ENCODE measurements around the gene SLC22A23.
"Not testable (repeated sequence)": the region's sequence is repeated elsewhere in the genome, so short reads cannot be mapped to it uniquely, and the experiment has no call there.

SLC22A23 gene

DNA sequence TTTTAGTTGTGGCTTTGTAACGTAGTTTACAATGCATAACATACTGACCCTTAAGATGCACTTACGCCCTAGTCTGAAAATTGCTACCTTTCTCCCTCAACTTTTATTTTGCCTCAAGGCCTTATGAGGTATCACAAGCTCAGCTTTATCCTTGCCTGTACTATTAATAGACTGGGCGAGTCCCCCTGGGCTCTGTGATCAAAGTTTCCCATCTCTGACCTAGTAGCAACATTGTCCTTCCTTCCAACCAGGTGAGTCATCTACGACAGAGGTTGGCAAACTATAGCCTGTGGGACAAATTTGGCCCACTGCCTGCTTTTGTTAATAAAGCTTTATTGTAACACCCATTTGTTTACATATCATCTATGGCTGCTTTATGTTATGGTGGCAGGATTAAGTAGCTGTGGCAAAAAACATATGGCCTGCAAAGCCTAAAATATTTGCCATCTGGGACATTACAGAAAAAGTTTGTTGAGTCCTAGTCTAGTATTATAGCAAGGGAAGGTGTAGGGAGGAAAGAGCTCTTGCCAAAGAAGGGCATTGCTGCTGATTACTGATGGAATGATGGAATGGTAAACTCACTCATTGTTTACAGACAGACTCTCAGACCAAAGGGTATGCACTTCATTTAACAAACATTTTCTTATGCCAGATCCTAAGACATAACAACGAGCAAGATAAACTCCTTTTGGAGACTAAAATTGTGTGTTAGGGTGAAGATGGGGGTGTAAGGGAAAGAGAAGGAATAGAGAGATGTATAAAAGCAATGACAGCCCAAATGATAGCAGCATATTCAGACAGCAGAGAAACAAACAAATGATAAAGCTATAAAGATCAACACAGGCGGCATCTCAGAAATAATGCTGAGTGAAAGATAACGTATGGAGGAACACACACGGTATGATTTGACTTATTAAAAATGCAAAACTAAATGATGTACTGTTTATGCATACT is 74.2 kb downstream of the SLC22A23 start:
- DNase-seq = no peak

DNA sequence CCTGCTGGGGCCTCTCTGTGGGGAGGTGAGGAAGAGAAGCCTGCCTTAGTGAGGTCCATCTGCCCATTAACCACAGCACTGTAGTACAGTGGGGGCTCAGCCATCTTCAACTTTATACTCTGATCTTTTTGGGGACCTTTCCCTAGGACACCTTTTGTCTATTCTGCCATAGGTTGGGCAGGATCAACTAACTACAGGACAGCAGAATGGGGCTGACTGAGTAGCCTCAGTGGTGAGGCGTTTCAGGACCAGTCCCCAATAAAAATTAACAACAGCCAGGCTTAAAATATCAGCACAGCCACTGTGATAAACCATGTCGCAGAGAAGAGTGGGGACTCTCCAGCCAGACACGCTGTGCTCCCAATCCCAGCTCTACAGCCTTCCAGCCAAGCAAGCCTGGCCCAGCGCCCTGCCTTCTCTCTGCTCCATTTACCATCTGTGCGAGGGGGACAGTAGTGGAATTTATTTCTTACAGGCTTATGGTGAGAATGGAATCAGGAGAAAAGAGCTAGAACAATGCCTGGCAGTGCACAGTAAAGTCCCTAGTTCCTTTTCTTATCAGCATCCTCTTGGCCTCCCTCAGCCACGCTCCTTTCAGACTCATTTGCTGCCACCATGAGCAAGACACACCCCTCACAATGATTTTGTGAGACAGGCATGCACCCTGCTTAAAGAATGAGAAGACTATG is 75.5 kb downstream of the SLC22A23 start:
- DNase-seq = no peak

DNA sequence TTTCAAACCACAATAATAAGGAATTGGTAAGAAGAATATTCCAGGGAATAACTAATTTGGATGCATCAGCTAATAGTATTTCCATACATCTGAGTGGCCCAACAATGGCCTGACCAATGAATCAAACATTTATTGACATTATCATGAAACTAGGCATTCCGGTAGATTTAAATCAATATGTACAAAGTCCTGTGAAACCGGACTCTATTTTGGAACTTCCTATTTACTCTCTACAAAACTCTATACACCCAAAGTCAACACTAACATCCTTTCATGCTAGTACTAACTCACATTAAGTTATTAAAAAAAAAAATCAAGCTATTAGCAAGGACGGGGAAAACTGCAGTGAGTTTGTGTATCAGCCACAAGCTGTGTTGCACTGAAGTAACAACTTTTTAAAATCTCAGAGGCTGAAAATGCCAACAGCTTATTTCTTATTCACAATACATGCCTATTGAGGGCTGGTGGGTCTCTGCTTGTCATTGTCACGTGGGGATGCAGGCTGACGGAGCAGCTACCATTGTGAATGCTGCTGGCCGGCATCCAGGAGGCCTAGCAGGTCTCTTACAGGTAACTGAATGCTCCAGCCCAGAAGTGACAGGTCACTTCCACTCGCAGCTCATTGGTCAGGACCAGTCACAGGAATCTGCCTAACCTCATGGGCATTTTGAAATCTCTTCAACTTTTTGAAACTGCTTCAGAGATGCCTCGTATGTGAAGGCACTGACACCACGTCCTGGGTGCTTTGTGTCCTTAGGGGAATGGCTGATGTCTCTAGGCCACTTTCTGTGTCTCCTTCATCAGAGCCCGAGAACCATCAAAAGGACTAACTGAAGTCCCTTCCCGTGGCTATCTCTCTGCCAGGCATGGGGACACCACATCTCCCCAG is 76.3 kb downstream of the SLC22A23 start:
- DNase-seq = no peak

DNA sequence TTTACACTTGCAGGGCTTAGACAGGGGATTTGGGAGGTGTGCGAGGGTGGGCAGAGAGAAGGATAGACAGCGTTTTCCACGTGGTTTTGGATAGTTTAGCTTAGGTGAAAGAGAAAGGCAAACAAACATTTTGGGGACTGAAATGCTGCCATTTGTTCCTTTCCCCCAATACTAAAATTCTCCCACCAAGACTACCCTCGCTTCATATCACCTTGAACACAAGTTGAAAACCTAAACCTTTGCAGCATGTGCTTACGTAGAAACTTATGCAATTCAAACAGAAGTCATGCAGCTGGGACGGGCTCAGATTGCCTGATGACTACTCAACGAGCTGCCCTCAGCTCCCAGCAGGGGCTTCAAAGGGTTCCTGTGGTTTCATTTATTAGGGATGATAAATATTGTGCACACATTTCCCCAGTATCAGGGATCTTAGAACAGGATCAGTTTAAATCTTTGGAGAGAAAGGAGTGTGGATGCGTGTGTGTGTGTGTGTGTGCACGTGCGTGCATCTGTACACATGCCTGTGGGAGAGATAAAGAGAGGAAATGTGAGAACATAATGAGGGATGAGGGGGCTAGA is 77.3 kb downstream of the SLC22A23 start:
- DNase-seq = no peak

DNA sequence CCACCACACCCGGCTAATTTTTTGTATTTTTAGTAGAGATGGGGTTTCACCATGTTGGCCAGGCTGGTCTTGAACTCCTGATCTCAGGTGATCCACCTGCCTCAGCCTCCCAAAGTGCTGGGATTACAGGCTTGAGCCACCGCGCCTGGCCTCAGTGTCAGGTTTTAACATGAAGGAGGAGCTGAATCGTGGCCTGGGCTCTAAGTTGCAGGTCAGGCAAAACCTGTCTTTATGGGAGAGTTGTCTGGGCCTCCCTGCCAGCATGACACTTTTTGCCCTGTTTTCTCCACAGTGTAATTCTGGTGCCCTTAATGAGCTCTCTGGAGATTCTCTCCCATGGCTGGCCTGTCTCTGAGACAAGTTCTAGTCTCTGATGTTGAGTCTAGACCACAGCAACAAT is 78.0 kb downstream of the SLC22A23 start:
- DNase-seq = not testable (repeated sequence)

DNA sequence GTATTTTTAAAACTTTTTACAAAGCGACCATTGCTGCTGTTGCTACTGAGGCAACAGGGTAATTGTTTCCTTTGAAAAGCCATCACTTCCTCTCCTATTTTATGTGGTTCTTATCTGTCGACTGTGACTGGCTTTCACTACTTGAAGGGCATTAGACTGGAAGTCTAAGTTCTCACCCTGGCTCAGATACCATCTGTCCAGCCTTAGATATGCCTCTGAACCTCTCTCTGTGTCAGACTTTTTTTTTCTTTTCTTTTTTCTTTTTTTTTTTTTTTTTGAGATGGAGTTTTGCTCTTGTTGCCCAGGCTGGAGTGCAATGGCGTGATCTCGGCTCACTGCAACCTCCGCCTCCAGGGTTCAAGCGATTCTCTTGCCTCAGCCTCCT is 78.5 kb downstream of the SLC22A23 start:
- DNase-seq = not testable (repeated sequence)

DNA sequence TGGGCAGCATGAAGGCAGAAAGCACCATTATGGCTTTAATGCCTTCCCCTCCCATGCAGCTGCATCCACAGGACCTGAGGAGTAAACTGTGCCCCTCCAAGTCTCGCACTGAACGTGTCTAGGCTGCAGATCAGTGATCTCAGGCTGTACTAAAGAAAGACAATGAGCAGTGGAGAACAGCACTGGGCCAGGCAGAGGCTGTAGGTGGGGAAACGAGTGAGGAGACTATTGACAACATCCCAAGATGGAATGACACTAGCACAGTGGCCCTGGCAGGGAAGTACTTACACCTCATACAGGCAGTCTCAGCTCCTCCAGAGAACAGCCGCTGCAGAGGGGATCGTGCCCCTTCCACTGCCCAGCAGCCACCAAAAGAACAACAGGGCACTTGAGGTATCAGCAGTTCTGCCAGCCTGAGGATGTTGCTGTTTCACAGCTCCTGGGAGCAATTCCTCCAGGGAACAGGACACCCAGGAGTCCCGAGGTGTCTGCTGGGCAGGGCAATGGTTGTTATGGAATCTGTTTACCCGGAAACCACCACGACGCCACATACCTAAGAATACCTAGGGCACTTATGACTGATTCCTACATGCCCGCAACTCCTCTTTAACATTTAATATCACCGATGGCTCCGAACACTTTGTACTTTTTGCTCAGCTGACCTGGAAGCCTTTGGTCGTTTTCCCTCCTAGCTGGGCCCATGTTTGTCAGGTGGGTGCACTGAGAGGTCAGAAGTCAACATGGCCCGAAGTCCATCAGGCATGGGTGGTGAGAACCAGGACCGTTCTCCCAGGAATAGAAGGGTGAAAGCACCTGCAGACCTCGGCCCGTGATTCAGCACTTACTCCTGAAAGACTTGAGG is 79.1 kb downstream of the SLC22A23 start:
- no peak for DNase-seq

DNA sequence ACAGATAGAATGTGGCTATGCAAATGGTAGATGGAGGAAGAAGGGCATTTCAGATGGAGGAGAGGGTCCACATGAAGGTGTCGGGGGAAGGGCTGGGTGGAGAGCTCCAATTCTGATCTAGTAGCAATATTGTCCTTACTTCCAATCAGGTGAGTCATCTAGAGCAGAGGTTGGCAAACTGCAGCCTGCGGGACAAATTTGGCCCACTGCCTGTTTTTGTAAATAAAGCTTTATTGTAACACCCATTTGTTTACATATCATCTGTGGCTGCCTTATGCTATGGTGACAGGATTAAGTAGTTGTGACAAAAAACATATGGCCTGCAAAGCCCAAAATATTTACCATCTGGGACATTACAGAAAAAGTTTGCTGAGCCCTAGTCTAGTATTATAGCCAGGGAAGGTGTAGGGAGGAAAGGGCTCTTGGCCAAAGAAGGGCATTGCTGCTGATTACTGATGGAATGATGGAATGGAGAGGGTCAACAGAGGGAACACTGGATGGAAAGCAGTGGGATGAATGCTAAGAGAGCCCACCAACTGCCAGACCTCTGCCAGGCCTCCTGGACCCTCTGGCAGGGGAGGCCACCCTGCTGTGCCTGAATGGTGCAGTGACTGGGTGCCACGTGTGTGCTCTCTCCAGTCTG is 79.8 kb downstream of the SLC22A23 start:
- no peak for DNase-seq

DNA sequence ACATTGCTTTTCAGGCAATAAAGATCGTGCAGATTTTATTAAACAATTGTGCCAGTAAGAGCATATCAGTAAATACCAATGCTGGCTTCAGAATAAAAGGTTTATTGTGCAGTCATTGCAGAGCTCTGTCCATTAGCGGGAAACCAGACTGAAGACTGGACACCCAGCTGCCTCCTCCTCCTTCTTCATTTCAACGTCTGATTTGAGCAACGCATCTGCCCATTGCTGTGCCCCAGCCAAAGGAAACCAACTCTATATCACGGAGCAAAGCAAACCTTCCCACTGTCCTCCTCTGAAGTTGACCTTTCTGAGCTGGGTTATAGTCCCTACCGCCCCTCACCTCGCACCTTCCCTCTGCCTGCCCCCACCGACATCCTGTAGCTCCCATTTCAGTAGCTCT is 80.8 kb downstream of the SLC22A23 start:
- DNase-seq = no peak

DNA sequence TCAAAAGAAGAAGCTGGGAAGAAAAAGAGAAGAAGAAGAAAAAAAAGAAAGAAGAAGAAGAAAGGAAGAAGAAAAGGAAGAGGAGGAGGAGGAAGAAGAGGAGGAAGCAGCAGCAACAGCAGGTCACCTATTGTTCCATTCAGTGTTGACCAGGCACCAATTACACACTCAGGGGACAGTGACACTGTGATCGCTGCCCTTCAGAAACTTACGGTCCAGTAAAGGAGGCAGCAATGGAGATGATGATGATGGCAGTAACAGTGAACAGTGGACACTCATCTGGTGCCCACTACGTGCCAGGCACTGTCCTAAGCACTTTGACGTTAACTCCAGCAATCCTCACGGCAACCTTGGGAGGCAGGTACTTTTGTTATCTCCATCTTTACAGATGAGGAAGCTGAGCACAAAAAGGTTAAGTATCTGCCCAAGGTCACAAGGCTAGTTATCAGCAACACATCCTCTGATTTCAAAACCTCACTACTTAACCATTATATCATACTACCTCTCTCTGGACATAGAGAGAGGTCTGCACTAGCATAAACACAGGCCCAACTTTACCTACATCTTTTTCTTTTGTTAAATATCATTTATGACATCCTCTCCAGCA is 83.2 kb downstream of the SLC22A23 start:
- no peak for DNase-seq

DNA sequence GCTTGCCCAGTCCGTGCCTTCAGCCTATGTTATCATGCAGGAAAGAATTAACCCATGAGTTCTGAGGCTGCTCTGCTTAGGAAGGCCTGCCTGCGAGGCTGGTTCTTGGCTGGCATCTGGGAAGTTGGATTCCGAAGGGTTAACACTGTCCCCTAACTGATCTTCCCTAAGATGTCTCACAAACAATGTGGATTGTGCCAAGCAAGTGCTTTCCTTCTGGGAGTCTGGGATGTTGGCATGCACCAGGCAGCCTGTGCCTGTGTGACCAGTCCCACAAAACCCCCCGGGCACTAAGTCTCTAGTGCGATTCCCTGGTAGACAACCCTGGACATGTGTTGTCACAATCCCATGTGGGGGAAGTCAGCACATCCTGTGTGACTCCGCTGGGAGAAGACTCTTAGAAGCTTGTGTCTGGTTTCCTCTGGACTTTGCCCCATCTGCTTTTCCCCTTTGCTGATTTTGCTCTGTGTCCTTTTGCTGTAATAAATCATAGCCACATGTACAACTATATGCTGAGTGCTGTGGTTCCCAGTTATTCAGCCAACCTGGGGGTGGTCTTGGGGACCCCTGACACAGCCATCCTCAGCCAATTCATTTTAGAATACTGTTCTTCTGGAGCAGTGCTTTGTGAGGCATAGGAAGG is 83.8 kb downstream of the SLC22A23 start:
- DNase-seq = no peak

DNA sequence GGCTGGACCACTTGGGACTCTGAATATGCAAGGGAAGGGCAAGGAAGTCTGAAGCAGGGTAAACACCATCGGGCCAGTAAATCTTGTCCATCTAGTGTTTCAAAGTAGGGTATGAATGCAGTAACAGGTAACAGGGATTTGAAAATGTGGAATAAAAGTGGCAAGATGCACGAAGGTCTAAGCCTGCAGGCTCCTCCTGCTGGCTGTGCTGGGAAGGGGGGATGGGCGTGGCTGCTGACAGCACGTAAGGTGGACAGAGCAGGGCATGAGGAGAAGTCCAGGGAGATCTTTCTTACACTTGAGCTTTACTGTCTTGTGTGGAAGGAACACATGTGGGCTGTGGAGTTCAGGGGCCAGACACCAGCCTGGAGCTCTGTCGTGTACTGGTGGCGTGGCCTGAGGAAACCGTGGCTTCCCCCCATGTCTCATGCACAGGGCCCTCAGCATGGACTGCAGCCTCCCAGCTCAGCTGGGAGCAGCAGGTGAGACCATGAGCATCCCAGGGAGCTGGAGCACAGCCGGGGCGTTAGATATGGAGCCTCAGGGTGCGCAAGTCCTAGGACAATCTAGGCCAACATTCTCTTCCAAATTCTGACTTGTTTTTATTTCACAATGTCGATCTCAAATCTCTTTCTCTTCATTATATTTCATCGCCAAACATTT is 84.5 kb downstream of the SLC22A23 start:
- DNase-seq = no peak

DNA sequence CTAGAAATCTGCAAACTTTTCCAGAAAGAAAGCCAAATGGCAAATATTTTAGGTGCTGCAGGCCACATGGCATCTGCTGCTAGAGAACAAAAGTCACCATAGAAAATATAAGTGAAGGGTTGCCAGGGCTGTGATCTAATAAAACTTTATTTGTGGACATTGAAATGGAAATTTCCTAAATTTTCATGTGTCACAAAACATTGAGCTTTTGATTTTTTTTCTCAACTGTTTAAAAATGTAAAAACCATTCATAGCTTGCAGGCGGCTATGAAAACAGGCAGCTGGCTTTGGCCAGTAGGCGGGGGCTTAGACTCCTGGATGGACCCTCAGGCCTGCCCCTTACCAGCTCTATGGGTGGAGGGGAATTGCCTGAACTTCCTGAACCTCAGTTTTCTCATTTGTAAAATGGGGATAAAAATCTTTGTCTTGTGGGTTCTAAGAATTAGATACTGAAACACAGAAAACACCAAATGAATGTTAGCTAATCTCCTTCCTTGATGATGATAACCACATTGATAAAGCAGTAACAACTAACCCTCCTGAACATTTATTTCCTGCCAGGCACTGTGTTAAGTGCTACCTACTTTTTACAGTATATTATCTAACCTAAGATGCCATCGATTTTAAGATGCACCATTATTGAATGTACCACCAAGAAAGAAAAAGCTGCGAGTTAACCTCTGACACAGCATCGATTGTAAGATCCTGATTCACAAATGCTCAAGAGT is 85.5 kb downstream of the SLC22A23 start:
- DNase-seq = no peak

DNA sequence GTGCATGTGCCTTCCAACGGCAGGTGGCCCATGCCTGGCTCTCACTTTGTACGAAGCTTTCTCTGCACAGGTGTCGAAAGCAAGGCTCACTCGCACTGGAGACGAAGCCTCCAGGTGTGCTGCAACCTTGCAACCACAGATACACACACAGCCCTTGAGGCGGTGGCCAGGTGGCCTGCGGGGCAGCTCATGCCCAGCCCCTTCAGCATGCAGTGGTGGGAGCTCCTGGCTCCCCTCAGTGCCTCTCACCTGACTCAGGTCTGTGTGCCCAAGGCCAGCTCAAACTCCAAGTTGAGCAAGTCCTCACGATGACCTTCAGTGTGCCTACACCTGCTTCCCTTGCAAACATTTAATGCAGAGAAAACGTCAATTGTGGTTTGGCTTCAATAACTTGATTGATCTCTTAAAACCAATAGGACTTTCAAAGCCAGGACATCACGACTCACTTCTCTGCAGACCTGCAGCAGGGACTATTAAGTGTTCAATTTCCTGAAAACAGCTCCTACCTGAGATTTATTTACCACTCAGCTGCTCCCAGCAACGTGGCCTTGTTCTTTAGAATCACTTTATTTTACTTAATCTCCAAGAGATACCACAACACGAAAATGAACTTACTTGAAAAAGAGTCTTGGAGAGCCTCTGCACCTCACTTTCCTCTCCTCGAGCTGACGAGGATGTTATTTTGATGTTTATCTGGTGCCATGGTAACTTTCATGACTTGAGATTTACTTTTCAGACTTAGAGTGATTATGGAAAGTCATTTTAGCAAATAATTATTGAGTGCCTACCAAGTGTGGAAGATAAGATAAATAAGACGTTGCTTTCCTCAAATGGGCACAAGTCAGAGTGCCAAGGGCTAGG is 86.3 kb downstream of the SLC22A23 start:
- no peak for DNase-seq

DNA sequence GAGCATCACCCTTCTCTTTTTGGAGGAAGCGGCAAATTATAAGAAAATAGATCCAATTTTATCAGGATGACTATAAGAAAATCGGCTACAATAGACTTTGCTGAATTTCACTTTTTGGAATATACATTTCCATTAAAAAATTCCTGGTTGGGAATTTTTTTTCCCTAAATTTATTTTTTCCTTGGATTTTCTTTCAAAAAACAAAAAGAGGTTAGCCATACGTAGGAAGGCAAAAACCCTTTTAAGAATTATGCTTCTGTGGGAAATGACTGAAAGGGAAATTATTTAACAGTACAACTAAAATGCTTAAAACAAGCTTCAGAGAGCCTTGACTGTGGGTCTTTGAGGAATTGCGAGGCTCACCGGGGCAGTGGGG is 86.9 kb downstream of the SLC22A23 start:
- DNase-seq = no peak

DNA sequence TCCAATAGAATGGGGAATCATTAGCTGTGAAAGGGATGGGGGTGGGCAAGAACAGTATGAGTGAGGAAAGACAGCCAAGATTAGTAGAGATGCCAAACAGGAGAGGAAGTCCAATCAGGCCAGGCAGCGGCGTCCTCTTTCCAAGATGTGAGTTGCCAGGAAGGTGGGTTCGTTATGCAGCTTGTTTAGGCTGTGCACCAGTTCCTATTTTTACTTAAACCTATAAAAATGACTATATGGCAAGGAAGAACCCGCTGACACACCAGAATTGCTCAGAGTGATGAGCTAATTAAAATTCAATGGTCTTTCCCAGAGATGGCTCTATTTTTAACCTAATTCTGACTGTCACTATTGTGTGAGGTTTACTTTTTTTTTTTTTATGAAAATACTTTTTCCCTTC is 88.2 kb downstream of the SLC22A23 start:
- DNase-seq = no peak

DNA sequence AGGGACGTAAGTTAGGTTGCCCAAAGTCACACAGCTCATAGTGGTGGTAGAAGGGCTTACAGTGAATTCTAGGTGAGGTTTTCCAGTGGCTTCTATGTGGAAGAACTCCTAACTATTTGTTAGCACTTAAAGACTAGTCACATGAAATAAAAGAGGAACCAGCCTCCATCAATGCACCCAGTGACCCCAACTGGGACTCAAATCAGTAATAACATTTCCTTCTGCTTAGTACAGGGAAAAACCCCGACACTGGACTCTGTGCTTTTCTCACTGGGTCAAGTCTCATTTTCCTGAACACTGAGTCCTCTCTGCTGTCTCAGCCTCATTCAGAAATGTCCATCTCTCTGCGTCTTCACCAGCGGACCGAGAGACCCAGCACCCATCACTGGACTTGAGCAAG is 89.2 kb downstream of the SLC22A23 start:
- DNase-seq = no peak
